Sigmoid colon (tissue), 3 donors: ENCODE results near the gene GTSE1.

Experiments
- POLR2A ChIP-seq, 2 donors: fragments of 450-650 bp; IDR thresholded peaks; one replicate each; pipeline ENCODE4 v1.6.1; 2016; ENCODE audit warnings: antibody characterized with exemption in 2 of 2, mild to moderate bottlenecking in 2 of 2, moderate library complexity in 2 of 2
- TF ChIP-seq, protein P1 (sequence below), 4 experiments: fragments of 450-650 bp in 3 of 4; fragments of 200-600 bp in 1 of 4; IDR thresholded peaks; one replicate each; pipeline ENCODE4 v1.5.1; 2016 to 2019; ENCODE audit warnings: antibody characterized with exemption in 4 of 4, mild to moderate bottlenecking in 3 of 4, moderate library complexity in 2 of 4

DNA sequence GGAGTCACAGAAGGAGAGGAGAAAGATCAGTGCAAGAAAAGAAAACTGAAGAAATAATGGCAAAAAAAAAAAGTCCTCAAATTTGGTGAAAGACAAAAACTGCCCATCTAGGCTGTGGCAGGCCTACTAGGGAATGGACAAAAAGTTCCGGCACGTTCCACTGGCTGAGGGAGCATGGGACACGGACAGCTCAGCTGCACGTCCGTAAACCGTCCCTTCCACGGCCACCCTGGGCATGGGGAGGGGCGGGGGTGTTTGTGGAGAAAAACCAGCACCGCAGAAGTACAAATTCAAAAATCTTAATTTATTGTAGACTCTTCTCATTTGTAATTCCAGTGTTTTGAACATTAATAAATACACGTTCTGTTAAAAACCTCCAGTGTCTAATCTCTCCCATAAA, 64.2 kb downstream of the GTSE1 start:
- TF ChIP-seq, protein P1, sequence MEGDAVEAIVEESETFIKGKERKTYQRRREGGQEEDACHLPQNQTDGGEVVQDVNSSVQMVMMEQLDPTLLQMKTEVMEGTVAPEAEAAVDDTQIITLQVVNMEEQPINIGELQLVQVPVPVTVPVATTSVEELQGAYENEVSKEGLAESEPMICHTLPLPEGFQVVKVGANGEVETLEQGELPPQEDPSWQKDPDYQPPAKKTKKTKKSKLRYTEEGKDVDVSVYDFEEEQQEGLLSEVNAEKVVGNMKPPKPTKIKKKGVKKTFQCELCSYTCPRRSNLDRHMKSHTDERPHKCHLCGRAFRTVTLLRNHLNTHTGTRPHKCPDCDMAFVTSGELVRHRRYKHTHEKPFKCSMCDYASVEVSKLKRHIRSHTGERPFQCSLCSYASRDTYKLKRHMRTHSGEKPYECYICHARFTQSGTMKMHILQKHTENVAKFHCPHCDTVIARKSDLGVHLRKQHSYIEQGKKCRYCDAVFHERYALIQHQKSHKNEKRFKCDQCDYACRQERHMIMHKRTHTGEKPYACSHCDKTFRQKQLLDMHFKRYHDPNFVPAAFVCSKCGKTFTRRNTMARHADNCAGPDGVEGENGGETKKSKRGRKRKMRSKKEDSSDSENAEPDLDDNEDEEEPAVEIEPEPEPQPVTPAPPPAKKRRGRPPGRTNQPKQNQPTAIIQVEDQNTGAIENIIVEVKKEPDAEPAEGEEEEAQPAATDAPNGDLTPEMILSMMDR (IDR thresholded peaks at IDR 0.05), result no peak
- no peak for TF ChIP-seq POLR2A (IDR thresholded peaks at IDR 0.05)
